H9 (cell line): ENCODE results near the gene LRPAP1. TPM values are rescaled to one million over a fixed set of nuclear protein-coding genes. Genes with fewer than 3 reads are reported as not detected.

Experiments used
- DNase-seq: peaks from one replicate; pipeline ENCODE4 v3.0.0-alpha.2; 2017
- H2AFZ ChIP-seq: one replicate; pipeline ENCODE4 v1.6.1; 2013; ENCODE audit warnings: mild to moderate bottlenecking, low read length, control low read depth, moderate library complexity
- H2AK5ac ChIP-seq: 2 replicates; pipeline ENCODE4 v1.6.1; 2013; ENCODE audit warnings: low read length, control low read depth, mixed read lengths; ENCODE audit not compliant: insufficient read length
- H2BK120ac ChIP-seq: one replicate; pipeline ENCODE4 v1.6.1; 2013; ENCODE audit warnings: low read depth, mild to moderate bottlenecking, low read length, control low read depth, inconsistent platforms; ENCODE audit not compliant: poor library complexity, severe bottlenecking
- H2BK12ac ChIP-seq: 2 replicates; pipeline ENCODE4 v1.6.1; 2013; ENCODE audit warnings: low read length, control low read depth, mixed read lengths, low read depth; ENCODE audit not compliant: insufficient read length
- H2BK15ac ChIP-seq: 2 replicates; pipeline ENCODE4 v1.6.1; 2013; ENCODE audit warnings: low read depth, low read length, control low read depth
- H2BK20ac ChIP-seq: one replicate; pipeline ENCODE4 v1.6.1; 2013; ENCODE audit warnings: low read depth, mild to moderate bottlenecking, low read length, control low read depth, inconsistent platforms; ENCODE audit not compliant: poor library complexity, severe bottlenecking
- H2BK5ac ChIP-seq: 2 replicates; pipeline ENCODE4 v1.6.1; 2013; ENCODE audit warnings: low read length, control low read depth, mixed read lengths; ENCODE audit not compliant: insufficient read length
- H3K14ac ChIP-seq: 2 replicates; pipeline ENCODE4 v1.6.1; 2013; ENCODE audit warnings: low read length, control low read depth; ENCODE audit not compliant: insufficient read depth
- H3K18ac ChIP-seq: 2 replicates; pipeline ENCODE4 v1.6.1; 2013; ENCODE audit warnings: low read depth, mild to moderate bottlenecking, mixed read lengths, low read length, control low read depth; ENCODE audit not compliant: insufficient read length
- H3K23ac ChIP-seq: 2 replicates; pipeline ENCODE4 v1.6.1; 2013; ENCODE audit warnings: low read length, control low read depth, mixed read lengths, low read depth; ENCODE audit not compliant: insufficient read length
- H3K23me2 ChIP-seq: 2 replicates; pipeline ENCODE4 v1.6.1; 2013; ENCODE audit warnings: low read depth, mild to moderate bottlenecking, mixed read lengths, low read length, control low read depth; ENCODE audit not compliant: insufficient read length, poor library complexity, severe bottlenecking
- H3K27ac ChIP-seq: 2 replicates; pipeline ENCODE4 v1.5.1; 2013; ENCODE audit warnings: low read length, control low read depth, mixed read lengths, low read depth; ENCODE audit not compliant: insufficient read length
- H3K27me3 ChIP-seq: 2 replicates; pipeline ENCODE4 v1.6.1; 2013; ENCODE audit warnings: low read length, control low read depth, inconsistent platforms; ENCODE audit not compliant: insufficient read depth
- H3K4ac ChIP-seq: 2 replicates; pipeline ENCODE4 v1.6.1; 2013; ENCODE audit warnings: low read depth, mild to moderate bottlenecking, control low read depth, inconsistent platforms, low read length, moderate library complexity
- H3K4me1 ChIP-seq: 2 replicates; pipeline ENCODE4 v1.6.1; 2013; ENCODE audit warnings: low read length, control low read depth, inconsistent platforms; ENCODE audit not compliant: insufficient read depth
- H3K4me2 ChIP-seq: 2 replicates; pipeline ENCODE4 v1.6.1; 2013; ENCODE audit warnings: low read length, control low read depth, mixed read lengths; ENCODE audit not compliant: insufficient read length, insufficient read depth
- H3K56ac ChIP-seq: 2 replicates; pipeline ENCODE4 v1.6.1; 2013; ENCODE audit warnings: low read depth, mild to moderate bottlenecking, mixed read lengths, low read length, control low read depth; ENCODE audit not compliant: insufficient read length
- H3K79me1 ChIP-seq: 2 replicates; pipeline ENCODE4 v1.6.1; 2013; ENCODE audit warnings: low read depth, mild to moderate bottlenecking, moderate library complexity, low read length, control low read depth, inconsistent platforms; ENCODE audit not compliant: insufficient read depth, poor library complexity, severe bottlenecking
- H3K79me2 ChIP-seq: 2 replicates; pipeline ENCODE4 v1.6.1; 2013; ENCODE audit warnings: low read length, control low read depth, inconsistent platforms; ENCODE audit not compliant: insufficient read depth
- H3K9ac ChIP-seq: 2 replicates; pipeline ENCODE4 v1.6.1; 2013; ENCODE audit warnings: low read length, control low read depth, mixed read lengths; ENCODE audit not compliant: insufficient read length; ENCODE audit errors: extremely low read depth
- H3K9me3 ChIP-seq: one replicate; pipeline ENCODE4 v1.6.1; 2013; ENCODE audit warnings: low read depth, low read length, inconsistent platforms; ENCODE audit not compliant: control insufficient read depth
- H3T11ph ChIP-seq: one replicate; pipeline ENCODE4 v1.6.1; 2013; ENCODE audit warnings: mild to moderate bottlenecking, low read length, control low read depth, inconsistent platforms
- H4K20me1 ChIP-seq: one replicate; pipeline ENCODE4 v1.6.1; 2013; ENCODE audit not compliant: control insufficient read depth, insufficient read length, insufficient read depth
- H4K5ac ChIP-seq: 2 replicates; pipeline ENCODE4 v1.6.1; 2013; ENCODE audit warnings: low read depth, mild to moderate bottlenecking, mixed read lengths, low read length, control low read depth; ENCODE audit not compliant: insufficient read length
- H4K8ac ChIP-seq: replicated peaks from 2 replicates; pipeline ENCODE4 v1.6.1; 2013; ENCODE audit warnings: low read length, control low read depth, mixed read lengths, low read depth; ENCODE audit not compliant: insufficient read length
- H4K91ac ChIP-seq: 2 replicates; pipeline ENCODE4 v1.6.1; 2013; ENCODE audit warnings: low read depth, mild to moderate bottlenecking, moderate library complexity, mixed read lengths, low read length, control low read depth; ENCODE audit not compliant: insufficient read length
- H3K27ac Mint-ChIP-seq, 3 experiments: 2 replicates in 2 of 3; 3 replicates in 1 of 3; pipeline ENCODE4 v1.8.0; 2020 to 2021; ENCODE audit warnings: mixed read lengths in 3 of 3, mild to moderate bottlenecking in 1 of 3, moderate library complexity in 1 of 3
- H3K27me3 Mint-ChIP-seq: 2 replicates; pipeline ENCODE4 v1.8.0; 2021; ENCODE audit warnings: low read depth, mild to moderate bottlenecking, moderate library complexity, mixed read lengths
- H3K36me3 Mint-ChIP-seq, 3 experiments: 2 replicates in 2 of 3; 3 replicates in 1 of 3; pipeline ENCODE4 v1.8.0; 2020 to 2021; ENCODE audit warnings: low read depth in 3 of 3, mixed read lengths in 3 of 3; ENCODE audit not compliant: insufficient read depth in 1 of 3
- H3K4me1 Mint-ChIP-seq, 2 experiments: 2 replicates each; pipeline ENCODE4 v1.8.0; 2020; ENCODE audit warnings: mixed read lengths in 2 of 2
- H3K4me3 Mint-ChIP-seq, 2 experiments: 2 replicates in 1 of 2; 3 replicates in 1 of 2; pipeline ENCODE4 v1.8.0; 2020 to 2021; ENCODE audit warnings: mild to moderate bottlenecking in 2 of 2, mixed read lengths in 2 of 2, moderate library complexity in 1 of 2
- H3K9me3 Mint-ChIP-seq, 2 experiments: 2 replicates in 1 of 2; 3 replicates in 1 of 2; pipeline ENCODE4 v1.8.0; 2020; ENCODE audit warnings: mild to moderate bottlenecking in 2 of 2, mixed read lengths in 2 of 2, moderate library complexity in 1 of 2
- WGBS: extraction: QIAGEN DNeasy Blood & Tissue Kit; methylation state at CpG from one replicate; pipeline ENCODE4 v1.1.7; 2013; ENCODE audit warnings: missing lambda C conversion rate, low lambda C conversion rate, mixed read lengths; ENCODE audit not compliant: insufficient read length; ENCODE audit errors: extremely low coverage; 5-methylcytosine and 5-hydroxymethylcytosine counted together
- total RNA-seq: library from RNA; stranded (reverse); gene quantifications from 2 replicates; pipeline ENCODE4 v1.2.1, GENCODE V29; 2021
- TF ChIP-seq, protein P1 (sequence below): fragments of 200-600 bp; sonication (generic); conservative IDR thresholded peaks from 3 replicates; pipeline ENCODE4 v1.8.0; 2021; ENCODE audit warnings: antibody characterized with exemption, mild to moderate bottlenecking

LRPAP1 gene
- total RNA-seq, 1 experiment from 2014 or later, result 85.9 TPM

GRCh38 chr4:3500634-3501101 is 31.6 kb downstream of the LRPAP1 start:
- H3K36me3 Mint-ChIP-seq, result peaks cover 7 to 24% (median 10%) of the 10 kb centered on the region in 3 experiments

More at GRCh38 chr4:3500634-3501101, 31.6 kb downstream of the LRPAP1 start:
- Histone ChIP-seq H3K23ac (no peak overlapping the region), H4K91ac (no peak overlapping the region), H2BK15ac (no peak overlapping the region), H3K9ac (no peak overlapping the region), H3K27ac (no peak overlapping the region), H3K4ac (no peak overlapping the region), H3K79me2 (no peaks in the 10 kb centered on the region), H3K4me2 (no peak overlapping the region), H3K23me2 (no peaks in the 10 kb centered on the region), H3K79me1 (no peaks in the 10 kb centered on the region), H3K18ac (no peak overlapping the region), H3K9me3 (no peaks in the 10 kb centered on the region), H3K56ac (no peak overlapping the region), H3T11ph (no peak overlapping the region), H2AK5ac (no peak overlapping the region), H2BK120ac (no peak overlapping the region), H4K8ac (no peak overlapping the region), H4K5ac (no peak overlapping the region), H3K4me1 (no peaks in the 10 kb centered on the region), H4K20me1 (peaks cover 2% of the 10 kb centered on the region), H3K27me3 (no peaks in the 10 kb centered on the region; the same call in 1 of the 2 replicates), H3K14ac (no peak overlapping the region), H2AFZ (no peak overlapping the region), H2BK5ac (no peak overlapping the region), H2BK20ac (no peak overlapping the region), H2BK12ac (no peak overlapping the region)
- Mint-ChIP-seq H3K27ac (no peak overlapping the region), H3K9me3 (no peaks in the 10 kb centered on the region; a peak in 2 of 5 replicates), H3K27me3 (peaks cover 52% of the 10 kb centered on the region), H3K4me1 (peaks cover 0 to 4% of the 10 kb centered on the region in 2 experiments; a peak in 1 of 4 replicates), H3K4me3 (no peak overlapping the region)
- DNase-seq, result no peak
- TF ChIP-seq, protein P1, sequence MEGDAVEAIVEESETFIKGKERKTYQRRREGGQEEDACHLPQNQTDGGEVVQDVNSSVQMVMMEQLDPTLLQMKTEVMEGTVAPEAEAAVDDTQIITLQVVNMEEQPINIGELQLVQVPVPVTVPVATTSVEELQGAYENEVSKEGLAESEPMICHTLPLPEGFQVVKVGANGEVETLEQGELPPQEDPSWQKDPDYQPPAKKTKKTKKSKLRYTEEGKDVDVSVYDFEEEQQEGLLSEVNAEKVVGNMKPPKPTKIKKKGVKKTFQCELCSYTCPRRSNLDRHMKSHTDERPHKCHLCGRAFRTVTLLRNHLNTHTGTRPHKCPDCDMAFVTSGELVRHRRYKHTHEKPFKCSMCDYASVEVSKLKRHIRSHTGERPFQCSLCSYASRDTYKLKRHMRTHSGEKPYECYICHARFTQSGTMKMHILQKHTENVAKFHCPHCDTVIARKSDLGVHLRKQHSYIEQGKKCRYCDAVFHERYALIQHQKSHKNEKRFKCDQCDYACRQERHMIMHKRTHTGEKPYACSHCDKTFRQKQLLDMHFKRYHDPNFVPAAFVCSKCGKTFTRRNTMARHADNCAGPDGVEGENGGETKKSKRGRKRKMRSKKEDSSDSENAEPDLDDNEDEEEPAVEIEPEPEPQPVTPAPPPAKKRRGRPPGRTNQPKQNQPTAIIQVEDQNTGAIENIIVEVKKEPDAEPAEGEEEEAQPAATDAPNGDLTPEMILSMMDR, result no peak
- WGBS, result no CpG with 5 or more reads among the region's 29 CpGs
